Measurements from ENCODE around the gene ANAPC2. TPM values are rescaled to one million over a fixed set of nuclear protein-coding genes. Genes with fewer than 3 reads are reported as not detected.
A peak's percentile ranks its signal among the peaks of the same experiment; 100 is the strongest.

Gene ANAPC2
- total and polyA plus RNA-seq, 7 donors, result 12.5 to 49.3 (median 23.2) TPM

GRCh38 chr9:137165250-137165836, 23.0 kb downstream of the ANAPC2 start:
- Histone ChIP-seq H3K27ac (no peak overlapping the region), H3K27me3 (peaks cover 95 to 100% (median 100%) of the 10 kb centered on the region in 3 donors), H3K4me1 (peaks cover 0 to 54% (median 53%) of the 10 kb centered on the region in 4 donors), H3K9me3 (no peaks in the 10 kb centered on the region), H3K4me3 (no peak overlapping the region), H3K36me3 (no peaks in the 10 kb centered on the region)
- TF ChIP-seq EP300 (IDR thresholded peaks at IDR 0.05), result no peak
- no peak for TF ChIP-seq POLR2AphosphoS5 (IDR thresholded peaks at IDR 0.05)
- TF ChIP-seq POLR2A (IDR thresholded peaks at IDR 0.05), result no peak
- TF ChIP-seq CTCF (IDR thresholded peaks at IDR 0.05), result no peak
- no peak for DNase-seq
- 84 to 89% methylated on average over 32 of the region's 32 CpGs for whole genome bisulfite sequencing, 2 donors
- intact Hi-C loops (cut with DNase I), result no loop called here

GRCh38 chr9:137164370-137165249, 23.8 kb downstream of the ANAPC2 start:
- Histone ChIP-seq H3K27me3 (peaks cover 94 to 100% (median 100%) of the 10 kb centered on the region in 3 donors), H3K27ac (no peak overlapping the region), H3K36me3 (no peaks in the 10 kb centered on the region), H3K9me3 (no peaks in the 10 kb centered on the region), H3K4me1 (peaks cover 0 to 51% (median 49%) of the 10 kb centered on the region in 4 donors), H3K4me3 (no peak overlapping the region)
- WGBS, 2 donors, result 79 to 86% methylated on average over 34 of the region's 34 CpGs
- no peak for DNase-seq
- no peak for TF ChIP-seq POLR2A (IDR thresholded peaks at IDR 0.05)
- no peak for TF ChIP-seq EP300 (IDR thresholded peaks at IDR 0.05)
- TF ChIP-seq POLR2AphosphoS5 (IDR thresholded peaks at IDR 0.05), result no peak
- no peak for TF ChIP-seq CTCF (IDR thresholded peaks at IDR 0.05)
- intact Hi-C loops (cut with DNase I), result no loop called here

- TF ChIP-seq CTCF (IDR thresholded peaks at IDR 0.05) (no peak), POLR2A (IDR thresholded peaks at IDR 0.05) (no peak), EP300 (IDR thresholded peaks at IDR 0.05) (no peak), POLR2AphosphoS5 (IDR thresholded peaks at IDR 0.05) (no peak)
- no peak for DNase-seq
- Histone ChIP-seq H3K27ac (no peak overlapping the region), H3K27me3 (peaks cover 94 to 100% (median 100%) of the 10 kb centered on the region in 3 donors), H3K9me3 (no peaks in the 10 kb centered on the region), H3K4me1 (peaks cover 0 to 43% (median 41%) of the 10 kb centered on the region in 4 donors), H3K4me3 (no peak overlapping the region), H3K36me3 (no peaks in the 10 kb centered on the region)
- intact Hi-C loops (cut with DNase I), result no loop called here
- 83% methylated on average over 22 of the region's 22 CpGs for WGBS, 2 donors
Observed at GRCh38 chr9:137163805-137164204, 24.6 kb downstream of the ANAPC2 start.

- DNase-seq, result no peak
- WGBS, 2 donors, result 31 to 45% methylated on average over 26 of the region's 26 CpGs
- no peak overlapping the region for H3K27ac ChIP-seq
- H3K27me3 ChIP-seq, result peaks cover 93 to 100% (median 100%) of the 10 kb centered on the region in 3 donors
- no peaks in the 10 kb centered on the region for H3K36me3 ChIP-seq
- intact Hi-C loops (cut with DNase I), result no loop called here
- TF ChIP-seq EP300 (IDR thresholded peaks at IDR 0.05) (no peak), CTCF (IDR thresholded peaks at IDR 0.05) (no peak), POLR2A (IDR thresholded peaks at IDR 0.05) (no peak), POLR2AphosphoS5 (IDR thresholded peaks at IDR 0.05) (no peak)
- H3K4me1 ChIP-seq, result peaks cover 0 to 38% (median 36%) of the 10 kb centered on the region in 4 donors
- no peaks in the 10 kb centered on the region for H3K9me3 ChIP-seq
- H3K4me3 ChIP-seq, result peak overlapping the region in 2 of 4 donors; percentile 23 to 33
Observed at GRCh38 chr9:137163365-137163715, 25.0 kb downstream of the ANAPC2 start.

Measured in sigmoid colon (tissue), 7 donors.